Measurements from ENCODE around the gene ALG2.

- TF ChIP-seq GATA2 (IDR thresholded peaks at IDR 0.05; ENCODE audit: low read depth, low read length) (0 out of 2 replicates have a peak, but pooled peaks have one; percentile 28), GATA3 (IDR thresholded peaks at IDR 0.05; ENCODE audit: low read depth, low read length) (no peak)
These were observed 51.6 kb downstream of the ALG2 start for GRCh38 chr9:99169982-99170761.

Measured in SH-SY5Y (cell line).